Measurements from ENCODE around the gene MEIOSIN. TPM values are rescaled to one million over a fixed set of nuclear protein-coding genes. Genes with fewer than 3 reads are reported as not detected.

MEIOSIN gene
- total and polyA plus RNA-seq, 2 of the 4 experiments (the other 2 are of a cell fraction): not detected

- CTCF ChIA-PET: no interaction called here
- no peaks in the 10 kb centered on the region for H4K20me1 ChIP-seq (ENCODE audit: insufficient read depth, low read length)
- H4K5ac ChIP-seq (ENCODE audit: low read depth, low read length): no peak overlapping the region
- no peak for TF ChIP-seq CHD1 (IDR thresholded peaks at IDR 0.05; ENCODE audit: low read depth, low read length)
- no peak for TF ChIP-seq NFE2L2 (IDR thresholded peaks at IDR 0.05; ENCODE audit: low read depth, low read length)
- no peak for TF ChIP-seq USF2 (IDR thresholded peaks at IDR 0.05; ENCODE audit: low read depth, low read length)
- no peak for TF ChIP-seq RCOR1 (IDR thresholded peaks at IDR 0.05; ENCODE audit: insufficient replicate concordance, low read length)
- TF ChIP-seq RAD21 (IDR thresholded peaks at IDR 0.05; ENCODE audit: low read length): no peak
- no peak for TF ChIP-seq MAZ (IDR thresholded peaks at IDR 0.05; ENCODE audit: borderline replicate concordance, low read depth, low read length)
- no peak for TF ChIP-seq SMC3 (IDR thresholded peaks at IDR 0.05; ENCODE audit: low read depth, low read length)
- no peak for TF ChIP-seq BHLHE40 (IDR thresholded peaks at IDR 0.05; ENCODE audit: low read depth, low read length)
- no peak for TF ChIP-seq CEBPB (IDR thresholded peaks at IDR 0.05; ENCODE audit: low read depth, low read length)
- no peak for TF ChIP-seq ELK1 (IDR thresholded peaks at IDR 0.05; ENCODE audit: borderline replicate concordance, low read depth, low read length)
- no peak for TF ChIP-seq FOS (IDR thresholded peaks at IDR 0.05; ENCODE audit: low read depth, low read length)
- TF ChIP-seq CTCF (conservative IDR thresholded peaks at IDR 0.05; ENCODE audit: low read depth, low read length): no peak
- no peak for TF ChIP-seq RFX5 (IDR thresholded peaks at IDR 0.05; ENCODE audit: low read depth, low read length)
- TF ChIP-seq MAFK (IDR thresholded peaks at IDR 0.05; ENCODE audit: low read depth, low read length): no peak
- no peak for TF ChIP-seq MXI1 (IDR thresholded peaks at IDR 0.05; ENCODE audit: borderline replicate concordance, low read depth, low read length)
- TF ChIP-seq POLR2A (IDR thresholded peaks at IDR 0.05; ENCODE audit: low read depth, low read length): no peak
- H4K91ac ChIP-seq (ENCODE audit: insufficient read depth, low read depth, low read length): no peak overlapping the region
- H3K56ac ChIP-seq (ENCODE audit: extremely low read depth, insufficient read depth, low read length): no peak overlapping the region
- H3K4me2 ChIP-seq (ENCODE audit: low read depth, low read length): no peak overlapping the region
- dilution Hi-C loops (cut with HindIII; ENCODE audit: low sequenced_read_pairs, unreplicated experiment): no loop called here
- peaks cover 3% of the 10 kb centered on the region; the same call in 1 of the 2 replicates for H3K27me3 ChIP-seq (ENCODE audit: control insufficient read depth, insufficient read depth, low read length)
- no peaks in the 10 kb centered on the region for H3K9me1 ChIP-seq (ENCODE audit: insufficient read depth, low read length)
- no TSS peak for BruUV-seq (replicated peaks)
- H3K18ac ChIP-seq (ENCODE audit: low read depth, low read length): no peak overlapping the region
- in situ Hi-C loops (cut with MboI; ENCODE audit: low sequenced_read_pairs): no loop called here
- H2AFZ ChIP-seq (replicated peaks; ENCODE audit: low read length, poor library complexity): no peak overlapping the region
- no peak overlapping the region for H2AK5ac ChIP-seq (ENCODE audit: low read depth, low read length)
- no peak overlapping the region for H3K27ac ChIP-seq (ENCODE audit: insufficient read depth, low read length)
- no peak overlapping the region for H4K8ac ChIP-seq (ENCODE audit: low read depth in 2 of 2, low read length in 2 of 2)
- ATAC-seq (ENCODE audit: low read depth): no peak
- no peak overlapping the region for H3K4me3 ChIP-seq (ENCODE audit: insufficient read depth, low read depth, low read length)
- DNase-seq: no peak
- no peak overlapping the region for H3K9ac ChIP-seq (ENCODE audit: low read depth, low read length)
- peaks cover 3% of the 10 kb centered on the region for H3K4me1 ChIP-seq (ENCODE audit: control insufficient read depth, insufficient read depth, low read length)
- no peaks in the 10 kb centered on the region for H3K36me3 ChIP-seq (ENCODE audit: control insufficient read depth, insufficient read depth, low read length)
- H2BK15ac ChIP-seq (ENCODE audit: low read depth, low read length): no peak overlapping the region
- no peaks in the 10 kb centered on the region for H3K79me1 ChIP-seq (ENCODE audit: low read depth in 1 of 2, low read length in 2 of 2)
- no peak overlapping the region for H2AK9ac ChIP-seq (replicated peaks; ENCODE audit: low read depth, low read length, poor library complexity)
- POLR2A ChIA-PET (ENCODE audit: unreplicated experiment): interaction anchor here (0.6 kb wide), 1 partner anchor 10 kb away, joined by 3 read pairs; the partner anchor contains the start of gene SIX5
- H3K9me3 ChIP-seq (ENCODE audit: control insufficient read depth, insufficient read depth, low read length): no peaks in the 10 kb centered on the region
- H3K23ac ChIP-seq (ENCODE audit: low read depth, low read length): no peak overlapping the region
- intact Hi-C loops (cut with micrococcal nuclease): no loop called here
- H3K4ac ChIP-seq (ENCODE audit: low read depth, low read length): no peak overlapping the region
- no peak overlapping the region for H2BK20ac ChIP-seq (ENCODE audit: low read depth, low read length)
- no peak overlapping the region for H2BK5ac ChIP-seq (ENCODE audit: low read depth, low read length, poor library complexity, severe bottlenecking)
- WGBS, 2 experiments (ENCODE audit: extremely low coverage in 2 of 2, insufficient read length in 1 of 2): 70% methylated on average over 4 of the region's 9 CpGs; no CpG with 5 or more reads in 1 of the 2 experiments
- H3K14ac ChIP-seq (replicated peaks; ENCODE audit: low read depth, low read length): no peak overlapping the region
- H2BK120ac ChIP-seq (ENCODE audit: low read depth, low read length): no peak overlapping the region
Observed at GRCh38 chr19:45758921-45759320, 25.7 kb downstream of the MEIOSIN start.
